Mesenchymal stem cell (in vitro differentiated cells and primary cell): ENCODE results near the gene UBFD1.
"Not testable (repeated sequence)": the region's sequence is repeated elsewhere in the genome, so short reads cannot be mapped to it uniquely, and the experiment has no call there.

Experiments
- DNase-seq: peaks from one replicate; pipeline ENCODE4 v3.0.0-alpha.2; 2013
- H2AFZ ChIP-seq: one replicate; pipeline ENCODE4 v1.6.1; 2013; ENCODE audit warnings: low read depth, mild to moderate bottlenecking, control low read depth, inconsistent platforms, low read length, moderate library complexity
- H2AK5ac ChIP-seq: 2 replicates; pipeline ENCODE4 v1.6.1; 2013; ENCODE audit warnings: low read length, moderate library complexity, mild to moderate bottlenecking, inconsistent platforms; ENCODE audit not compliant: severe bottlenecking
- H2BK120ac ChIP-seq: one replicate; pipeline ENCODE4 v1.6.1; 2013; ENCODE audit warnings: low read depth, mild to moderate bottlenecking, inconsistent platforms, low read length, moderate library complexity
- H2BK12ac ChIP-seq, 2 experiments: one replicate each; pipeline ENCODE4 v1.6.1; 2013; ENCODE audit warnings: inconsistent platforms in 2 of 2, low read length in 2 of 2, mild to moderate bottlenecking in 2 of 2, moderate library complexity in 2 of 2, control low read depth in 1 of 2
- H2BK15ac ChIP-seq: one replicate; pipeline ENCODE4 v1.6.1; 2013; ENCODE audit warnings: mild to moderate bottlenecking, low read depth, inconsistent platforms; ENCODE audit not compliant: poor library complexity, severe bottlenecking
- H2BK5ac ChIP-seq: 2 replicates; pipeline ENCODE4 v1.6.1; 2013; ENCODE audit warnings: low read depth, mild to moderate bottlenecking, low read length, control low read depth, inconsistent platforms; ENCODE audit not compliant: poor library complexity, severe bottlenecking
- H3K14ac ChIP-seq, 2 experiments: one replicate each; pipeline ENCODE4 v1.6.1; 2013; ENCODE audit warnings: inconsistent platforms in 2 of 2, low read length in 2 of 2, control low read depth in 1 of 2, mild to moderate bottlenecking in 1 of 2, moderate library complexity in 1 of 2
- H3K18ac ChIP-seq, 2 experiments: one replicate each; pipeline ENCODE4 v1.6.1; 2013; ENCODE audit warnings: inconsistent platforms in 2 of 2, low read length in 2 of 2, control low read depth in 1 of 2, low read depth in 1 of 2, mild to moderate bottlenecking in 1 of 2
- H3K23ac ChIP-seq, 2 experiments: one replicate each; pipeline ENCODE4 v1.6.1; 2013; ENCODE audit warnings: inconsistent platforms in 2 of 2, low read length in 2 of 2, mild to moderate bottlenecking in 2 of 2, moderate library complexity in 2 of 2, control low read depth in 1 of 2
- H3K27ac ChIP-seq: 2 replicates; pipeline ENCODE4 v1.5.1; 2013; ENCODE audit warnings: mild to moderate bottlenecking, moderate library complexity, low read length, control low read depth, inconsistent platforms; ENCODE audit not compliant: poor library complexity, severe bottlenecking
- H3K27me3 ChIP-seq, 2 experiments: 2 replicates each; pipeline versions ENCODE4 v1.6.1 to v1.7.0; 2013; ENCODE audit warnings: low read length in 2 of 2, mild to moderate bottlenecking in 2 of 2, moderate library complexity in 2 of 2, control low read depth in 1 of 2, inconsistent platforms in 1 of 2; ENCODE audit not compliant: control insufficient read depth in 1 of 2, insufficient read depth in 1 of 2
- H3K36me3 ChIP-seq, 2 experiments: 2 replicates each; pipeline versions ENCODE4 v1.6.1 to v1.7.0; 2013; ENCODE audit warnings: low read length in 2 of 2, control low read depth in 1 of 2, inconsistent platforms in 1 of 2, low read depth in 1 of 2, mild to moderate bottlenecking in 1 of 2; ENCODE audit not compliant: insufficient read depth in 2 of 2, control insufficient read depth in 1 of 2
- H3K4ac ChIP-seq, 2 experiments: one replicate each; pipeline ENCODE4 v1.6.1; 2013; ENCODE audit warnings: inconsistent platforms in 2 of 2, low read length in 2 of 2, mild to moderate bottlenecking in 2 of 2, moderate library complexity in 2 of 2, control low read depth in 1 of 2, low read depth in 1 of 2
- H3K4me1 ChIP-seq: 2 replicates; pipeline ENCODE4 v1.6.1; 2013; ENCODE audit warnings: low read depth, low read length, control low read depth; ENCODE audit not compliant: control insufficient read depth, insufficient read depth
- H3K4me2 ChIP-seq: 2 replicates; pipeline ENCODE4 v1.6.1; 2013; ENCODE audit warnings: low read length, mild to moderate bottlenecking, inconsistent platforms; ENCODE audit not compliant: poor library complexity, severe bottlenecking
- H3K4me3 ChIP-seq, 2 experiments: 2 replicates each; pipeline versions ENCODE4 v1.5.1 to v1.7.0; 2013; ENCODE audit warnings: low read length in 2 of 2, mild to moderate bottlenecking in 2 of 2, control low read depth in 1 of 2, low read depth in 1 of 2; ENCODE audit not compliant: insufficient read depth in 1 of 2
- H3K79me1 ChIP-seq: replicated peaks from 2 replicates; pipeline ENCODE4 v1.6.1; 2013; ENCODE audit warnings: mild to moderate bottlenecking, control low read depth, low read length, inconsistent platforms; ENCODE audit not compliant: poor library complexity, severe bottlenecking
- H3K9ac ChIP-seq: 2 replicates; pipeline ENCODE4 v1.7.0; 2013; ENCODE audit warnings: mild to moderate bottlenecking, low read length, moderate library complexity
- H3K9me3 ChIP-seq: 2 replicates; pipeline ENCODE4 v1.7.0; 2013; ENCODE audit warnings: mild to moderate bottlenecking, low read length; ENCODE audit not compliant: control insufficient read depth
- H4K8ac ChIP-seq: one replicate; pipeline ENCODE4 v1.6.1; 2013; ENCODE audit warnings: inconsistent platforms, mild to moderate bottlenecking, low read length, moderate library complexity
- H4K91ac ChIP-seq: one replicate; pipeline ENCODE4 v1.6.1; 2013; ENCODE audit warnings: mild to moderate bottlenecking, low read length, inconsistent platforms
- WGBS: methylation state at CpG from one replicate; pipeline ENCODE4 v1.1.7; 2013; ENCODE audit warnings: mixed read lengths; 5-methylcytosine and 5-hydroxymethylcytosine counted together

UBFD1 gene

GRCh38 chr16:23539984-23540816 lies 17.3 kb upstream of the UBFD1 start:
- DNase-seq: no peak
- Histone ChIP-seq H3K18ac (no peak overlapping the region), H2AFZ (no peak overlapping the region), H3K27ac (no peak overlapping the region), H3K23ac (no peak overlapping the region), H3K27me3 (no peaks in the 10 kb centered on the region), H4K91ac (no peak overlapping the region), H3K4me3 (no peak overlapping the region), H2AK5ac (no peak overlapping the region), H3K4me2 (no peak overlapping the region), H2BK5ac (no peak overlapping the region), H3K9me3 (no peaks in the 10 kb centered on the region), H3K36me3 (peaks cover 39 to 47% of the 10 kb centered on the region in 2 experiments), H2BK12ac (peak overlapping the region in 1 of 2 experiments; percentile 1), H3K4me1 (peaks cover 8% of the 10 kb centered on the region), H3K79me1 (peaks cover 16% of the 10 kb centered on the region), H2BK15ac (no peak overlapping the region), H3K9ac (no peak overlapping the region), H4K8ac (no peak overlapping the region), H2BK120ac (no peak overlapping the region), H3K4ac (no peak overlapping the region), H3K14ac (no peak overlapping the region)
- 87% methylated on average over 9 of the region's 11 CpGs for WGBS

GRCh38 chr16:23540817-23541178 lies 16.7 kb upstream of the UBFD1 start:
- DNase-seq, H3K23ac ChIP-seq, H3K14ac ChIP-seq: not testable (repeated sequence)

GRCh38 chr16:23544436-23544835 lies 13.1 kb upstream of the UBFD1 start:
- no peak overlapping the region for H3K14ac ChIP-seq
- H4K8ac ChIP-seq: no peak overlapping the region
- H3K27ac ChIP-seq: no peak overlapping the region
- H3K23ac ChIP-seq: no peak overlapping the region
- no peaks in the 10 kb centered on the region for H3K4me1 ChIP-seq
- no peaks in the 10 kb centered on the region for H3K27me3 ChIP-seq
- no peak overlapping the region for H3K4me2 ChIP-seq
- no peak overlapping the region for H2AK5ac ChIP-seq
- H3K9ac ChIP-seq: no peak overlapping the region
- no peak overlapping the region for H4K91ac ChIP-seq
- no peak overlapping the region for H2BK120ac ChIP-seq
- H3K4me3 ChIP-seq: no peak overlapping the region
- H2BK15ac ChIP-seq: no peak overlapping the region
- H3K9me3 ChIP-seq: no peaks in the 10 kb centered on the region
- H2BK5ac ChIP-seq: no peak overlapping the region
- peaks cover 53 to 72% of the 10 kb centered on the region in 2 experiments for H3K36me3 ChIP-seq
- WGBS: 96% methylated on average over 14 of the region's 14 CpGs
- no peak for DNase-seq
- H2BK12ac ChIP-seq: no peak overlapping the region
- peaks cover 24% of the 10 kb centered on the region for H3K79me1 ChIP-seq
- no peak overlapping the region for H2AFZ ChIP-seq
- no peak overlapping the region for H3K18ac ChIP-seq
- H3K4ac ChIP-seq: no peak overlapping the region

More at GRCh38 chr16:23540817-23541178, 16.7 kb upstream of the UBFD1 start:
- H3K27ac ChIP-seq, H3K9ac ChIP-seq, H4K8ac ChIP-seq, H2BK120ac ChIP-seq, H3K27me3 ChIP-seq, H3K4me3 ChIP-seq, H3K4me2 ChIP-seq, H3K9me3 ChIP-seq, H2BK12ac ChIP-seq, H3K18ac ChIP-seq, H2AK5ac ChIP-seq, H4K91ac ChIP-seq, H3K4ac ChIP-seq, H2BK5ac ChIP-seq, H2AFZ ChIP-seq, H3K4me1 ChIP-seq, H2BK15ac ChIP-seq: not testable (repeated sequence)
- Histone ChIP-seq H3K79me1 (peaks cover 19% of the 10 kb centered on the region), H3K36me3 (peaks cover 44 to 50% of the 10 kb centered on the region in 2 experiments)
- WGBS: 98% methylated on average over 2 of the region's 3 CpGs

- peaks cover 27% of the 10 kb centered on the region for H3K79me1 ChIP-seq
- peaks cover 48 to 69% of the 10 kb centered on the region in 2 experiments for H3K36me3 ChIP-seq
- no peak overlapping the region for H3K4me2 ChIP-seq
- H2BK12ac ChIP-seq: no peak overlapping the region
- no peak overlapping the region for H2BK120ac ChIP-seq
- WGBS: 89% methylated on average over 3 of the region's 5 CpGs
- no peak overlapping the region for H3K27ac ChIP-seq
- no peak overlapping the region for H2AK5ac ChIP-seq
- DNase-seq: no peak
- no peaks in the 10 kb centered on the region for H3K4me1 ChIP-seq
- no peaks in the 10 kb centered on the region for H3K9me3 ChIP-seq
- H3K27me3 ChIP-seq: no peaks in the 10 kb centered on the region
- no peak overlapping the region for H4K8ac ChIP-seq
- no peak overlapping the region for H3K14ac ChIP-seq
- no peak overlapping the region for H3K9ac ChIP-seq
- H3K18ac ChIP-seq: no peak overlapping the region
- no peak overlapping the region for H2BK5ac ChIP-seq
- H2BK15ac ChIP-seq: no peak overlapping the region
- H3K4me3 ChIP-seq: no peak overlapping the region
- no peak overlapping the region for H4K91ac ChIP-seq
- H2AFZ ChIP-seq: no peak overlapping the region
- no peak overlapping the region for H3K4ac ChIP-seq
- no peak overlapping the region for H3K23ac ChIP-seq
These were observed 7.6 kb upstream of the UBFD1 start for GRCh38 chr16:23549938-23550337.
